ENCODE data around the gene C11orf52.
"Not testable (repeated sequence)": the region's sequence is repeated elsewhere in the genome, so short reads cannot be mapped to it uniquely, and the experiment has no call there.

C11orf52 gene

DNA sequence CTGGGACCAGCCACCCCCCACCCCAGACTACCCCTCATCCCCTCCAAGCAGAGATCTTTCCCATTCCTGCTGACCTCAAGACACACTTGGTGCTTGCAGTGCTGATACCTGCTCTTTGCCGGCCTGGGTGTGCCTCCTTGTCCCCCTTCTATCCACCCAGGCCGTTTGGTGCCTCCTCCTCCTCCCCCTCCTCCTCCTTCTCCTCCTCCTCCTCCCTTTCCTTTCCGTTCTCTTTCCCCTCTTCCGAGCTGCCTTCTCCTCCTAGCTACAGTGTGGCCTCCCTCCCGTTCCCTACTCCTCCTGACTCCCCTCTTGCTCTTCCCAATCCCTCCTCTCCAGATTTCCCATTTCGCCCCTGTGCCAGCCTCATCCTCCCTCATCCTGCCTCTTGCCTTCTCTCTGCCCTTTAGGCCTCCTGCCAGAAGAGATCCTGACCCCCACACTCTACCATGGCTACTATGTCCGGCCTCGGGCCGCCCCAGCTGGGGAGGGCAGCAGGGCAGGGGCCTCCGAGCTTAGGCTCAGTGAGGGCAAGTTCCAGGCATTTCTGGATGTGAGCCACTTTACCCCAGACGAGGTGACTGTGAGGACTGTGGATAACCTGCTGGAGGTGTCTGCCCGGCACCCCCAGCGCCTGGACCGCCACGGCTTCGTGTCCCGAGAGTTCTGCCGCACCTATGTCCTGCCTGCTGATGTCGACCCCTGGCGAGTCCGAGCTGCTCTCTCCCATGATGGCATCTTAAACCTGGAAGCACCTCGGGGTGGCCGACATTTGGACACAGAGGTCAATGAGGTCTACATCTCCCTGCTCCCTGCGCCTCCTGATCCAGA, 5.5 kb upstream of the C11orf52 start:
- DNase-seq = no peak

DNA sequence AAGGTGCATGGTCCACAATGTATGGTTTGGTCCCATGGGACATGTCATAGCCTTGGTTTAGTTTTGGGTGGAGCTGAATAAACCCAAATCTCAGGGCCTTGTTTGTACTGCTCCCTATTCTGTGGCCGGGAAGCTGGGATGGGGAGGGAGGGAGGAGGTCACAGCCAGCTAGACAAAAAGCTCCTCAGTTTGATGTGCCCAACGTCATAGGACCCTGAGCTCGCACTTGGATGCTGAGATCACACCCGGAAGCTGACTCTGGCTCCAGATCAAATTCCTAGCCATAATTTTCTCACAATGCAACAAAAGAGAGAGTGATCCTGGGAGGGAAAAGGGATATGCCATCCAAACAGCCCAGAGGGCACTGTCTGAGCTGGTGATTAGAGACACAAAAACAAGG, 4.7 kb upstream of the C11orf52 start:
- no peak for DNase-seq

DNA sequence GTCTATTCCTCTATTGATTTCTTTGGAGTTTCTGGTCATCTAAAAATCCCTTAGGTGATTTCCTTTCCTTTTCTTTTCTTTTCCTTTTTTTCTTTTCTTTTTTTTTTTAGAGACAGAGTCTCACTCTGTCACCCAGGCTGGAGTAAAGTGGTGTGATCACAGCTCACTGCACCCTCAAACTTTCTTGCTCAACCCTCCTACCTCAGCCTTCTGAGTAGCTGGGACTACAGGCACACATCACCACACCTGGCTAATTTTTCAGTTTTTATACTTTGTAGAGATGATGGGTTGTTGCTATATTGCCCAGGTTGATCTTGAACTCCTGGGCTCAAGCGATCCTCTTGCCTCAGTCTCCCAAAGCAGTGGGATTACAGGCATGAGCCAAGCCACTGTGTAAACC, 1.9 kb upstream of the C11orf52 start:
- no peak for DNase-seq

DNA sequence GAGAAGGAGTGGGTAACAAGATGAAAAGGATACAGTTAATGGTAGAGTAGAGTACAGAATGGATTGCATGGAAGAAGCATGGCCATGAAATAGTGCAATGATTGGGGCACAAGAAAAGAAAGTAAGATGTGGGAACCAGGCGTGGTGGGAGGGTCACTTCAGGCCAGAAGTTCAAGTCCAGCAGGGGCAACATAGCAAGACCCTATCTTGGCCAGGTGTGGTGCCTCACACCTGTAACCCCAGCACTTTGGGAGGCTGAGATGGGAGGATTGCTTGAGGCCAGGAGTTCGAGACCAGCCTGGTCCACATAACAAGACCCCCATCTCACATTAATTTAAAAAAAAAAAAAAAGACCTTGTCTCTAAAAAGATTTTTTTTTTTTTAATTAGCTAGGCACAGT, 1.4 kb upstream of the C11orf52 start:
- no peak for DNase-seq

DNA sequence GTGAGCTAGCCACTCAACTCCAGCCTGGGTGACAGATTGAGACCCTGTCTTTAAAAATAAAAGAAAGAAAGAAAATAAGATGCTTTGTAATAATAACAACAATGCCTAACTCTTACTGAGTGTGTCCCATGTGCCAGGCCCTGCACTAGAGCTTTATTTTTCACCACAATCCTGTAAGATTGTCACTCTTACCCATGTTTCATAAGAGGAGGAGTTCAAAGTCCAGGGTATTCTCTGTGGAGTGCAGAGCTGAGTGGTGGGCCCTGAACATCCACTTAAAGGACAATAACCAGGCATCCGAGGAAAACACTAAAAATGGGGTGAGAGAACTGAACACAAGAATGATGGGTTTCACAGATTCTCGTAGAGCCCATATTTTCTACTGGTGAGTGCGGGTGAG, 925 bp upstream of the C11orf52 start:
- DNase-seq = no peak

DNA sequence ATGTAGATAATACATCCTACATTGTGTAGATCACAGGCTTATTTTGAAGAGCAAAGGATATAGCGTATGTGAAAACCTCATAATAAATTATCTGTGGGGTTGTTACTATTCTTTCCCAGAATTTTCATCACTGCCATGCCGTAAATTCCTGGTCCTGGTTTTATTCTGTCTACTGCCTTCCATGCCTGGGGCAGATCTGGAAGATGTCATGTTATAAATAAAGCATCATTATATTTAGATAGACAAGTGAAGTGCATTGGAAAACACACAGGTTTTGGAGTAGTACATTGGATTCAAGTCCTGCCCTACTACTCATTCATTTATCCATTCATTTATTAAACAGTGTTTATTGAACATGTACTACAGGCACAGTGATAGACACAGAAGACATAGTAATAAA, 2.2 kb downstream of the C11orf52 start:
- no peak for DNase-seq

DNA sequence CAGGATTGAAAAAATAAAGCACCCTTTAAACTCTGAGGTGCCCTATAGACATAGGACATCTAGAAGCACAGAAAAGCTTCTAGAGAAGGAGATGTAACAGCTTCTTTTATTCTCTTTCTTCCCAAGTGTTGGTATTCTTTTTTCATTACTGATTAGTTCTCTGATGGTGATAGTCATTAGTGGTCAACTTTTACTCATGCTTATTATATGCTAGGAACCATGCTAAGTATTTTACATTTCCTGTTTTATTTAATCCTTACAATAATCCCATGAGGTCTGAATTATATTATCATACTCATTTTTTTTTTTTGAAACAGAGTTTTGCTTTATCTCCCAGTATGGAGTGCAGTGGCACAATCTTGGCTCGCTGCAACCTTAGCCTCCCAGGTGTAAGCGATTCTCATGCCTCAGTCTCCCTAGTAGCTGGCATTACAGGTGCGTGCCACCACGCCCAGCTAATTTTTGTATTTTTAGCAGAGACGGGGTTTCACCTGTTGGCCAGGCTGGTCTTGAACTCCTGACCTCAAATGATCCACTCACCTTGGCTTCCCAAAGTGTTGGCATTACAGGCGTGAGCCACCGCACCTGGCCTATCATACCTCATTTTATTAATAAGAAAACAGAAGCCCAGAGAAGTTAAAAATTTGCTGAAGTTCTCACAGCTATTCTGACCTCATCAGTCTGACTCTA, 3.0 kb downstream of the C11orf52 start:
- DNase-seq = no peak

DNA sequence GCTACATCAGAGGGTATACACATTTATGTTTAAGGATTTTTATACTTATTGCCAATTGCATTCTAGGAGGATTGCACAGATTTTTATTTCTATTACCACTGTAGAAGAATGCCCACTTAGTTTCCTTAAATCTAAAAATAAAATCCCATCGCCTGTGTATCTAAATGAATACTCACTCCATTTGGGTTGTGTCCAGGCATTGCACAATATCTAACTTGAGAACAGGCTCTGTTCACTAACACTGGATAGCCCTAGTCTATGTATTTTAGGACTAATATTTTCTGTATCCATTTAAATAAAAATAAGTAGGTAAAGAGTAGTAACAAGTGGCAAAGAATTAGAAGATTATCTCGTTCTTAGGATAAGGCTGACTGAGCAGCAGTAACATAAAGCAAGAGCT, 4.1 kb downstream of the C11orf52 start:
- DNase-seq = no peak

DNA sequence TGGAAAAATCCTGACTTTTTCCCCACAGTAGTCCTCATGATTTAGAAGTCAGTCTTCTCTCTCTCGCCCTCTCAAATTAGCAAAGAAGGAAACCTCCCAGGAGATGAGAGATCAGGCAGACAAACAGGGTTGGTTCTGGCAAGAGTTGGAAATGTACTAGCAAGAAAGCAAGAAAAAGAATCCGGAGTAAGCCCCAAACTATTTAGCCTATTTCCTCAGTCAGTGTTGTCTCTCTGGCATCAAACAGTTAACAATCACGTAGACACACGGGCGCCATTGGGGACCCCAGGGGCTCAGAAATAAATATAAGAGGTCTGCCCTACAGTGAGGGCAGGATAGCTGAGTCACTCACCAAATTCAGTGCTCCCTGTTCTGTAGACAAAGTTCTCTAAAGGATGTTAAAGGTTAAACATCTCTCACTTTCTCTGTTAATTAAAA, 4.7 kb downstream of the C11orf52 start:
- no peak for DNase-seq

DNA sequence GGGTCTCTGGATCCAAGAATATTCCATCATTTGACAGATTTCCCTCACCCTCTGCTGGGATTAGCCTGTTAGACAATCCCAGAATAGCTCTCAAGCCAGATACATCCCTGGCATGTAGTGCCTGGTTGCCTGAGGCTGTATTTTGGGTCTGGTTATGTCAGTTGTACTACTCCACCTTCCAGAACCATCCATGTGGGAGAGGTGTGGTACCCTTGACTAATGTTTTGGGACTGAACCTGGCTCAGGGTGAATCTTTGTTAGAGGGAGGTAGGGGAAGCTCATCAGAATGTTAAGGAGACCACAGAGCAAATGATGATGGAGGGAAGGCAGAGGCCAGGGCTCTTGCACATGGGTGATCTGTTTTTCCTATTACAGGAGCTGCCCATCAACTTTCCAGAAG, 5.2 kb downstream of the C11orf52 start:
- no peak for DNase-seq

DNA sequence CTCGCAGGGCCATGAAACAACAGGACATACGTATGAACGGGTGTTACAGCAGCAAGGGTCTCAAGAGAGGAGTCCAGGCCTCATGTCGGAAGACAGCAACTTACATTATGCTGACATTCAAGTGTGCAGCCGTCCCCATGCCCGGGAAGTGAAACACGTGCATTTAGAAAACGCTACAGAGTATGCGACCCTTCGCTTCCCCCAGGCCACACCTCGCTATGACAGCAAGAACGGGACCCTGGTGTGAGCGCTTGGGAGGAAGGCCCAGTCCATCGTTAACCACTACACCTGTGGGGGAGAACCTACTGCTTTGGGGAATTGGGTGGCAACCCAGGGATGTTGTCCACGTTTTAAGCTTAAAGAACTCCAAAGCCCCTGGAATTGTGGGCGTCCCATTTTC, 7.2 kb downstream of the C11orf52 start:
- DNase-seq = no peak

DNA sequence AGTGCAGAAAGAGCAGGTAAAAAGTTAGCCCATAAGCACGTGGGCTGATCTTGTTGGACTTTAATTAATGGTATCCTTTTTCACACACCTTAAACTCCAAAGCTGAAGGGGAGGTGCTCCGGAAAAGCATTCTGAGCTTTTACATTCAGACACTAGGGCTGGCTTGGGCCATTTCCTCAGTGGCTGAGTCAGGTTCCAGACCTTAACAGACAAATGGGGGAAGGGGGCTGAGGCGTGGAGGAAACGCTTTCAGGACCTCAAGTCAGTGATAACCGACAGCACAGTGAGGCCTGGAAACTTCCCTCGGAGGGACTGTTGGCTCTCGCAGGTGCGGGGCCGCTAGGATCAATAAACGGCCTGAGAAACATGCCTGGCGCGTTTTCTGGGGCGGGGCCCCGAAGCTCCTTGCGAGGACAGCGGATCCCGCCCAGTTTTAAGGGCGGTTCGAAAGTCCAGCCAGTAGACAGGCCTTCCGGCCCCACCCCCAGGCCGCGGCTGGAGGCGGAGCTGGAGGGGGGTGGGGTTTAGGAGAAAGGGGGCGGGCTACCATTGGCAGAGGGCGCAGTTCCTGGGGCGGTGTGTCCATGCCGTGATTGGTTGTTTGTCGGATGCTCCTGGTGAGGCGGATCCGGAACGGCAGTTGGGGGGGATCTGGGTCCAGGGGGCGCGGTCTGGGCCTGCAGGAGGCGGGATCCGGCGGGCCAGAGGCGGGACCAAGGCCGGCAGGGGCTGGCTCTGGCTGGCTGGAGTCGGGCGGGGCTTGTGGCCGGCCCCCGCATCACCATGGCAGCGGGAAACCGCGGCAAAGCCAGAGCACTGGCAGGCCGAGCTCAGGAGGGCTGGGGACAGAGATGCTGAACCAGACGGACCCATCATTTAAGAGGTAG, 8.0 kb downstream of the C11orf52 start:
- DNase-seq = peak; percentile 83

DNA sequence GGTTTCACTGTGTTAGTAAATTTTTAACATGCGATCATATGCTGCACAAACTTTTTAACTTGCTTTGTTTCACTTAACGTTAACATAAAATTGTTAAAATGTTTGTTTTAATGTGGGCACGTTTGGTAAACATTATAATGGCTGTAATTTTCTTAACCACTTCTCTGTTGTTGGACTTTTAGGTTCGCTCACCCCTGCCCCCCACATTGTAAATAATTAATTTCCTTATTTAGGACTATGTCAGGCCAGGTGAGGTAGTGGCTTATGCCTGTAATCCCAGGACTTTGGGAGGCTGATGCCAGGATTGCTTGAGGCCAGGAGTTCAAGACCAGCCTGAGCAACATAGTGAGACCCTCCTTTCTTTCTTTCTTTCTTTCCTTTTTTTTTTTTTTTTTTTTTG, 11.8 kb downstream of the C11orf52 start:
- DNase-seq = no peak

DNA sequence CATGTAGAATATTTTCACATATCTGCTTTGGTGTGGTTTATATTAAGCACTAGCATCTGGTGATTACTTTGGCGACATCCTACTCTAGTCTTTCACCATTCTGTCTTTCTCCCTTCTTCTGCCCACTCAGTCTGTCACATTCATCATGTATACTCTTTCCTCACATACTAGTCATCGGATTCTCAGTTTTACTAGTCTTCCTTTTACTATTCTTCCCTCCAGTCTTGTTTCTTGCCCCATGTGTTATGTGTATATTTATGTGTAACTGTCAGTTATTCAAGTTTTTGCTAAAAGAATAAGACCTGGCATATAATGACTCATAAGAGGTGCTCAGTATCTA, 13.9 kb downstream of the C11orf52 start:
- DNase-seq = no peak

DNA sequence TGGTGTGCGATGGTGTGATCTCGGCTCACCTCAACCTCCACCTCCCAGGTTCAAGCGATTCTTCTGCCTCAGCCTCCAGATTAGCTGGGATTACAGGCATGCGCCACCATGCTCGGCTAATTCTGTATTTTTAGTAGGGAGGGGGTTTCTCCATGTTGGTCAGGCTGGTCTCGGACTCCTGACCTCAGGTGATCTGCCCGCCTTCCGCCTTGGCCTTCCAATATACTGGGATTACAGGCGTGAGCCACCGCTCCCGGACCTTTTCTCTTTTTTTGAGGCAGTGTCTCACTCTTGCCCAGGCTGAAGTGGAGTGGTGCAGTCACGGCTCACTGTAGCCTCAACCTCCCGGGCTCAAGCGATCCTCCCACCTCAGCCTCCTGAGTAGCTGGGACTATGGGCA, 14.5 kb downstream of the C11orf52 start:
- DNase-seq = not testable (repeated sequence)

DNA sequence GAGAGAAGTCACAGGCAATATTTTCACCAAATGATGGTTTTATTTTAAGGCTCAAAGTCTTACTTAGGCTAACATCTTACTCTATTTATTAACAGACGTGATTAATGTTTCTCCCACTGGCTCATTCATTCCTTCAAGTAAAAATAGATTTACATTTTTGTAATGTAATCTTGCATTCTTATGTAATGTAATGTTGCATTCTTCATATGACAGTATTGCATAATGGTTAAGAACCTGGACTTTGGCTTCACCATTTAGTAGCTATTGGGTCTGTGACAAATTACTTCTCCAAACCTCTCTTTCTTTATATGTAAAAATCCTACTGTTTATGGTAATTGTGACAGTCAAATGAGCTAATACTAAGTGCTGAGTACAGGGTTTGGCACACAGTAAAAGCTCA, 15.2 kb downstream of the C11orf52 start:
- no peak for DNase-seq

DNA sequence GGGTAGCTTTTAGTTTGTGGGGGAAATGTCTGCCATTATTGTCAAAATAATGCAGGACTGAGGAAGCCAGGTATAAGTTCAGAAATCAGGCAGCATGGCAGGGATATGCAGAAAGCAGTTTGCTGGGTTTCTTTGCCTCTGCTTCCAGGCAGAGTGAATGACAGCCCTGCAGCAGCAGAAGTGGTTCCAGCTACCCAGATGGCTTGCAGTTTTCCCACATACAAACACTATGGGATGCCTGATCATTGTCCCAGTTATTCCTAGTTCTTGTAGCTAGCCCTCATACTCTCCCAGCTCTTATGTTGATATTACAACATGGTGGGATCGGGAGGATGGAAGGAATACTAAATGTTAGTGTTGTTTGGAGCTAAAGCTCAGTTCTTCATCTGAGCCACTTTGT, 15.6 kb downstream of the C11orf52 start:
- no peak for DNase-seq

DNA sequence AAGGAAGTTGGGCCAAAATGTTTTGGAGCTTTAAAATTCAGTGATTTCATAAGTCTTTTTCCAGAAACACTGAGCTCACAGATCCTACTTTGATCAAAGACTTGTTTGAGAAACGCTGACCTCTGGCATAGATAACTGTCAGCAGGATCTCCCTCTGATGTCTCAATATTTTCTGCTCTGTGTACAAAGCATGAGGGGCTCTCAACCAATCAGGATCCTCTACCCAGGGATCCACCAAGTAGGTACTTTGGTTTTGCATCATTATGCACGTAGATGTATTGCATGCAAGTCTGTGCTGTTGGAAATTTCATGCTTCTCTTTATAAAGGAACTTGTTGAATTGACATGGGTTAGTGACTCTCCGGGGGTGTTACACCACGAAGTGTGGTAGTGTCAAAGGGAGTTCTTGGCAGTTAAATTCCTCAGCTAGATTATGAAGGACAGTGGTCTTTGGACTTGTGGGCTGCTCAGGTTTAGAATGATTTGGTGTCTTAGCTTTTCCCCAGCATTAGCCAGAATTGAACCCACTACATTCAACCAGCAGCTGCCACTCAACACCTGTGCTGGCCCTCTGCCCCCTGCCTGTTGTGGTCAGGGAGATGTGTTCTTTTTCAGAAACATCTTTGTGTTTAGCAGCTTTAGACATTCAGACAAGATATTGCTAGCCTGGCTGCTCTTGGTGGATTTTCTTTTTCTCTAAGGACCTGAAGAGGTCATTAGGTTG, 16.8 kb downstream of the C11orf52 start:
- DNase-seq = no peak

DNA sequence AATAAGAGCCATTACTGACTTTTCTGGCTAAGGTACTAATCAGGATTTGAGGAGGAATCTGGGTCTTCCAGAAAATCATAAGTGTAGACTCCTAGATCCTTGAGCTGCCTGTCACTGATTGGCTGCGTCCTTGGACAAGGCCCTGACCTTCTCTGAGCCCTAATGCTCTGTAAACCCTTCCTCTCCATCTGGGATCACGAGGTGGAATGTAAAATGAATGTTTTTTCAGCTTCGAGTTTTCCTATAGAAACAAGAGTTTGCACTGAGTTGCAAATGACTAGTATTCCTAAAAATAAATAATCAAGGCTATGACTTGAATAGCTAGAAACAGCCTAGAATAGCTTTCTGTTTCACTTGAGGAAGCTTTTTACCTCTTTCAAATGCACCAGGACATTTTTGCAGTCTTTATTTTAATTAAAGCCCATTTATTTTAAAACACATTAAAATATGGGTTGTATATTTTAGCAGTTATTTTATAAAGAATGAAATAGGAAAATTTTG, 17.4 kb downstream of the C11orf52 start:
- no peak for DNase-seq

DNA sequence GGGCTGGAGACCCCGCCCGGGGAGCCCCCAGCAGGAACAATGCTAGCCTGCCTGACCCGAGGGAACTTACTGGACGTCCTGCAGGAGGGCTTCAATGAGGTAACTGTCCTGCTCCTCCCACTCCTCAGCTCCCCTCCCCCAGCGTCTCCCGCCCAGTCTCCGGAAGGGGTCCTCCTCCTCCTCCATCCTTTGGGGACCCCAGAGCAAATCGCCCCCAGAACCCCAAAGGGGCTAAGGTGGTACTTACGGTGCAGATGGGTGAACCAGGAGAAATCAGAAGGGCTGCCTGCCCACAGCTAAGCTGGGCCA, 18.7 kb downstream of the C11orf52 start:
- DNase-seq = no peak

DNA sequence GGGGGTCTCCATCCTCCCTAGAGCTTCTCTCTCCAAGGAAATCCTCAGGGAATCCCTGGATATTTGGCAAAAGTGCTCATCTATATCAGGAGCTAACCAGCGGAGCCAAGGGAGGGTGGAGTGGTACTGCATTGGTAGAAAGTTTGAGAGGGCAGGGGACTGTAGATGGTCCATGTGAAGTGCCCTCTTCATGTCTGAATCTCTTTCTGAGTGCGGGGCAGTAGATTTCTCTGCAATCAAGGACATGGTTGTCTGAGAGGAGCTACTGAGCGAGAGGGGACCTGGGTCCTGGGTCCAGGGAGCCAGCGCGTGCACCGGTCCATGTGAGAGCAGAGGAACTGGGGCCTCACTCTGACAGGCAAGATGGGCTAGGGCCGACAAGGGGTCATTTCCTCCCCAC, 19.1 kb downstream of the C11orf52 start:
- no peak for DNase-seq

DNA sequence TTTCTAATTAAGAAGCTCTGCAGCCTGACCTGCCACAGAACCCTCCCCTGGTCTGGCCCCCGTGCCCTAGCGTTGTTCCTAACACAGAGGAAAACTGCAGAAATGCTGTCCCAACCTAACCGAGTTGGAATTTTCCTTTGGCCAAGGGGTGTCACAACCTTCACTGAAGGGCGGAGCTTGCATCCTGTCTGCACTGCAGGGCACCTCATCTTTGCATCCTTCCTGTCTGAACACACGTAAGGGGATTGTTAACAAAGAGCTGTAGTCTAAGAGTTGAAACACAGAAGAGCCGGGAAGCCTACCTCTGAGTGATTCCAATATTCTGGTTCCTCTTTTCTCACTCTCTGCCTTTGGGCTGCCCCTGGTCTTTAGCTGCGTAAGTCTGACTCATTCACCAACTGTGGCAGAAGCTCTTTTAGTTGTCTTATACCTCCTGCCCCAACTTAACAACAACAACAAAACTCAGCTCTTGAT, 20.0 kb downstream of the C11orf52 start:
- DNase-seq = no peak
